SK-N-SH treated with all-trans-retinoic acid at 6 μM for 48 hours (cell line): ENCODE results near the gene ITPR3.

Source experiments
- ARNTL ChIP-seq: fragments of 450-650 bp; formaldehyde crosslinking; IDR thresholded peaks from 2 replicates; pipeline ENCODE4 v1.5.0; 2020; ENCODE audit warnings: low read depth, mild to moderate bottlenecking, moderate library complexity, borderline replicate concordance
- CSDC2 ChIP-seq: fragments of 250-450 bp; sonication (Bioruptor Pico); IDR thresholded peaks from 2 replicates; pipeline ENCODE4 v1.5.0; 2020; ENCODE audit warnings: mild to moderate bottlenecking, moderate library complexity
- GLIS3 ChIP-seq: fragments of 250-450 bp; sonication (Bioruptor Pico); IDR thresholded peaks from 2 replicates; pipeline ENCODE4 v1.5.0; 2020; ENCODE audit warnings: mild to moderate bottlenecking, moderate library complexity
- PATZ1 ChIP-seq: fragments of 250-450 bp; sonication (Bioruptor Pico); IDR thresholded peaks from 2 replicates; pipeline ENCODE4 v1.8.0; 2020; ENCODE audit warnings: mild to moderate bottlenecking, moderate library complexity, borderline replicate concordance
- TCF4 ChIP-seq: fragments of 250-450 bp; sonication (Bioruptor Pico); IDR thresholded peaks from 2 replicates; pipeline ENCODE4 v1.8.0; 2021; ENCODE audit warnings: mild to moderate bottlenecking, moderate library complexity, borderline replicate concordance
- ZC3H10 ChIP-seq: fragments of 250-450 bp; sonication (Bioruptor Pico); IDR thresholded peaks from 2 replicates; pipeline ENCODE4 v1.5.1; 2021; ENCODE audit warnings: mild to moderate bottlenecking, moderate library complexity
- ZFP3 ChIP-seq: fragments of 250-450 bp; sonication (Bioruptor Pico); IDR thresholded peaks from 2 replicates; pipeline ENCODE4 v1.5.0; 2020; ENCODE audit warnings: mild to moderate bottlenecking, moderate library complexity
- ZFP30 ChIP-seq: fragments of 450-650 bp; formaldehyde crosslinking; IDR thresholded peaks from 2 replicates; pipeline ENCODE4 v1.5.0; 2022; ENCODE audit warnings: mild to moderate bottlenecking, moderate library complexity
- ZNF565 ChIP-seq: fragments of 450-650 bp; formaldehyde crosslinking; conservative IDR thresholded peaks from 2 replicates; pipeline ENCODE4 v1.5.0; 2020; ENCODE audit warnings: low read depth, mild to moderate bottlenecking, moderate library complexity

- TF ChIP-seq ZC3H10 (CRISPR knock-in tag): no peak
- no peak for TF ChIP-seq PATZ1 (CRISPR knock-in tag)
- no peak for TF ChIP-seq CSDC2 (CRISPR knock-in tag)
- no peak for TF ChIP-seq TCF4 (CRISPR knock-in tag)
- no peak for TF ChIP-seq GLIS3 (CRISPR knock-in tag)
- no peak for TF ChIP-seq ARNTL
- no peak for TF ChIP-seq ZFP3 (CRISPR knock-in tag)
- no peak for TF ChIP-seq ZFP30
- no peak for TF ChIP-seq ZNF565 (CRISPR knock-in tag)
Observed at GRCh38 chr6:33678233-33678931, 57.3 kb downstream of the ITPR3 start.
